Effector CD8-positive, alpha-beta T cell (primary cell): ENCODE measurements around the gene CHRM5.
"Not testable (repeated sequence)": the region's sequence is repeated elsewhere in the genome, so short reads cannot be mapped to it uniquely, and the experiment has no call there.

ENCODE experiments used
- DNase-seq: peaks from one replicate; lab custom pipeline; 2025; lab: John Stamatoyannopoulos, UW

Gene CHRM5

DNA sequence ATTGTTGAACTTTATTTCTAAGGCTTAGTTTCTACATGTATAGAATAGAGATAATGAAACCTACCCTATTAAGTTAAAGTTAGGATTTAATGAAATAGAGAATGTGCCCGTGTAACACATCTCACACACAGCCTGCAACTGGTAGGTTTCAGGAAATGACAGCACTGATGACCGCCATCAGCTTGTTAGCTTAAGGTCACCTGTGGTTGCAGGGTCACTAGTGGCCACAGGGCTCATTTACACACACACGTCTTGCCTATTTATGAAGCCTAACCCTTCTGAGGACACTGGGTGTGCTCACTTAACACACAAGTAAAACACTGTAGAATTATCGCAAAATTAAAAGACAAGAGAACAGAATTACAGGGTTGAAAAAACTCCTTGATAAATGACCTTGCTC, 20.1 kb downstream of the CHRM5 start:
- DNase-seq, result no peak

DNA sequence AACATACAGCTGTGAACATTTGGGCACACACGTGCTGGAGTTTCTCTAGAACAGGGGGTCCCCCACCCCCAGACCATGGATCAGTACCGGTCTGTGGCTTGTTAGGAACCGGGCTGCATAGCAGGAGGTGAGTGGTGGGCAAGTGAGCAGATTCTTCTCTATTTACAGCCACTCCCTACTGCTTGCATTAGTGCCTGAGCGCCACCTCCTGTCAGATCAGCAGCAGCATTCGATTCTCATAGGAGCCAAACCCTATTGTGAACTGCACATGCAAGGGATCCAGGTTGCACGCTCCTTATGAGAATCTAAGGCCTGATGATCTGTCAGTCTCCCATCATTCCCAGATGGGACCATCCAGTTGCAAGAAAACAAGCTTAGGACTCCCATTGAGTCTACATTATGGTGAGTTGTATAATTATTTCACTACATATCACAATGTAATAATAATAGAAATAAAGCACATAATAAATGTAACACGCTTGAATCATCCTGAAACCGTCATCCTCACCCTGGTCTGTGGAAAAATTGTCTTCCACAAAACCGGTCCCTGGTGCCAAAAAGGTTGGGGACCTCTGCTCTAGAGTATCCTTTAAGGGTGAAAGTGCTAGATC, 25.8 kb downstream of the CHRM5 start:
- DNase-seq, result no peak

DNA sequence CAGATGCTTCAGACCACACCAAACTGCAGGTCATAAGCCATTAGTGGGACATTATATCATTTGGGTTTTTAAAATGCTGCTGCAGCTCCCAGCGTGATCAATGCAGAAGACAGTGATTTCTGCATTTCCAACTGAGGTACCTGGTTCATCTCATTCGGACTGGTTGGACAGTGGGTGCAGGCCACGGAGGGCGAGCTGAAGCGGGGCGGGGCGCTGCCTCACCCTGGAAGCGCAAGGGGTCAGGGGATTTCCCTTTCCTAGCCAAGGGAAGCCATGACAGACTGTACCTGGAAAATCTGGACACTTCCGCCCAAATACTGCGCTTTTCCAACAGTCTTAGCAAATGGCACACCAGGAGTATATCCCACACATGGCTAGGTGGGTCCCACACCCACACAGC, 27.4 kb downstream of the CHRM5 start:
- not testable (repeated sequence) for DNase-seq

DNA sequence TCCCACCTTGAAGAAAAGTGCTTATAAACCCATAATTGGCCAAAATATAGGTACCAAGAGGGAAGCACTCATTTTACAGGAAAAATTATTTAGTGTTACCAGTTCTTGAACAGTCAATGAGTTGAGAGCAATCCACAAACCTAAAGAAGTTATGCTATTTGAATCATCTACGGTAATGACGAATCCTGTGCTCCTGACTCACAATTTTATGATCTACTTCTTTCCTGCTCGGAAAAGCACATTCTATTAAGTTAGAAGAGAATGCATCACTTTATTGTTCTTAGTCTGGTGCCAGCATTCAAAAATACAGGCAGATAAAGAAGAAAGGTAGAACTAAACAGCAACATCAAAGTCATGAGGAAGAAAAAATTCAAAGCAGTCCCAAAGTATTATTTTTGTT, 33.2 kb downstream of the CHRM5 start:
- DNase-seq, result no peak

DNA sequence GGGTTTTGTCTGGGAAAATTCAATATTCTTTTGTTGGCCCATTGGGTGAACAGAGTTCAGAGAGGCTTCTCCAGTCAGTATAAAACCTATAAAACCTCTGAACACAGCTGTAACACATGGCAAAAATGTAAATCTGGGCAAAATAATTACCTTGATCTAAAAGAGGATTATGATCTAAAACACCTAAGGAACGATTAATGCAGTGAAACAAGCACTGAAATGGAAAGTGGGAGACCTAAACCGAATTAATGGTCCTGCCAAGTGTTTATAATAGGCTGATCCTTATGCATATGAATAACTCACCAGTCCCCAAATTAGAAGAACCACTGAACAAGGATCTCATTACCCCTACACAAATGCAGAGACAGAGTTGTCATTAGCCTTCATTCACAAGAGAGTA, 38.1 kb downstream of the CHRM5 start:
- no peak for DNase-seq

DNA sequence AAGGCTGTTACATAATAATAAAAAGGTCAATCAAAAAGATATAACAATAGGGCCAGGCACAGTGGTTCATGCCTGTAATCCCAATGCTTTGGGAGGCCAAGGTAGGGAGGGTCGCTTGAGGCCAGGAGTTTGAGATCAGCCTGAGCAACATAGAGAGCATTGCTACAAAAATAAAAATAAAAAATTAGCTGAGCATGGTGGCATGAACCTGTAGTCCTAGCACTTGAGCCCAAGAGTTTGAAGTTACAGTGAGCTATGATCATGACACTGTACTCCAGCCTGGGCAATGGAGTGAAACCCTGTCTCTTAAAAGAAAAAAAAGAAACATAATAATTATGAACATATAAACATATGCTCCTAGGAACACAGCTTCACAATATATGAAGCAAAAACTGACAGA, 41.4 kb downstream of the CHRM5 start:
- DNase-seq, result no peak

DNA sequence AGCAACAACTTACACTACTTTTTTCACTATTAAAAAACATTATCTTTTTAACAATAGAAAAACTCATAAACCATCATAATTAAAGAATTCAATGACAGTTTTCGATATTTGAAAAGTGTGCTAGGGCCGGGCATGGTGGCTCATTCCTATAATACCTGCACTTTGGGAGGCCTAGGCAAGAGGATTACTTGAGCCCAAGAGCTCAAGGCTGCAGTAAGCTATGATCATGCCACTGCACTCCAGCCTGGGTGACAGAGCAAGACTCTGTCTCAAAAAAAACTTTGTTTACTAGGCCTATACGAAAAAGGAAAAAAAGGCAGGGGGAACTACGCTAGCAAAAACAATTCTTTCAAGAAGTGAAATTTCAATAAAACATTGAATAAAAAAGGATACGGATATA, 42.6 kb downstream of the CHRM5 start:
- no peak for DNase-seq

DNA sequence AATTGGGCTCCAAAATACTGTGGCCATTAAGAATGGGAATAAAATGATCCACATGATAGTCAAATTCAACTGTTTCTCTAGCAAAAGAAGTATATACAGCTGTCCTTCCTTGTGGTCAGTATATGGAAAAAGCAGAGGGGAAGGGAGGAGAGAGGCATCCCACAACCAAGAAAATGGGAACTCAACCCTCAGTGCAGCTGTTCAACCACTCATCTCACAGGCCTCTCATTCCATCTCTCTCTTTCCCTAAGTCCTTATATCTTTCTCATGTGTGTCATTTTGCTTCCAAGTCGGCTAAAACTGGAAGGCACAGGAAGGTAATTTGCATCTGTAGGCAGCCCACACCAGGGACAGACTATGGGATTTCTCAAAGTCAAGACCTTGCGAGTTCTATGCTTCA, 43.2 kb downstream of the CHRM5 start:
- DNase-seq, result no peak

DNA sequence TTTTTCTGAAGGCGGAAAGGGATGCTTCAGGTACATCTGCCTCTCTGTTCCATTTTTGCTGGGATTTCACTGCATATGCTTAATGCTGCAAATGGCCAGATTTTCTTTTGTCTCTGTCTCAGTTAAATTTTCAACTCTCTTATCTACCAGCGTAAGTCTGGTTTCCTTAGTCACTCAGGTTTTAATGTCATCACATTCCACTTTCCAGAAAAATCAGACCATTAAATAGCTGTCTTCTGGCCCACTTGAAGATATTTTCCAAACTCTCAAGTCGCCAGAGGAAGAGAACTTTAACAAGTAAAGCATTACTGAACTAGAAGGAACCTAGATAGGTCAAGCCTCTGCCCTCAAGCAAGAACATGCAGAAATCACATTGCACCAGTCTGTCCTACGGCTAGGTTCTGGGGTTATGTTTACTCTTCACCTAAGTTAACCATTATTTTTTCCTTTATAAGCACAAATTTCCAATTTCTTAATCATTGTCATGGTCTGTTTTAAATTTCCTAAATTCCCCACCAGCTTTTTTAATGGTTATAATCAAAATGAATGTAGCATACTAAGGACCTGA, 44.2 kb downstream of the CHRM5 start:
- DNase-seq, result no peak

DNA sequence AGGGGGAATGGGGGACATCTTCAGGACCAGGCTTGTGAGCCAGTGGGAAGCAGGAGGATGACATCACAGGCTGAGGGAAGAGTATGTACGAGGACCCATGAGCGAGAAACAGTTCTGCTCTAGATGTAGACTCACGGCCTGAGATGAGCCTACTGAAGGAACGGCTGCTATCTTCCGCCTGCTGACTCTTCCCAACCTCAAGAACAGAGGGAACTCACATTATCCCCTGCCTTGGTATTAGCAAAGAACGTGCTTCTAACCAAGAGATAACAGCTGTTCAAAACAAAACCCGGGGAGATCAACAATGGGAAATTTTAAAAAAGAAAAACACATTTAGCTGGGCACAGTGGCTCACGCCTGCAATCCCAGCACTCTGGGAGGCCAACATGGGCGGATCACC, 45.4 kb downstream of the CHRM5 start:
- DNase-seq, result no peak

DNA sequence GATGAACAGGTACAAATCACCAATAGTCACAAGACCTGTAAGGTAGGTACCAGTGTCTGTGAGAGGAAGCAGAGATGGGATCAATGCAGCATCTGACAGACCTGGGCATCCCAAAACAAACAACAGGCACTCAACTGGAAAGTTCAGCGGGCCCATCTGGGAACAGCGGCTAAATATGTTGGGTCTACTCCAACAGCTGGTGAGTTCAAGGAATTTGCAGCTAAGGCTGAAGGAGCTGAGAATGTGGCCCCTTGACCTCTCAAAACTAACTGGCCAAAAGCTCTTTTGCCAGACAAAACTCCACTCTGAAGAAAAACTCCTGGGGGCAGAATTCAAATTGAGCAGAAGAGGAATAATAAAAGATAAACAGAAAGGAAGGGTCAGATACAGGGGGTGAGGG, 46.3 kb downstream of the CHRM5 start:
- no peak for DNase-seq

DNA sequence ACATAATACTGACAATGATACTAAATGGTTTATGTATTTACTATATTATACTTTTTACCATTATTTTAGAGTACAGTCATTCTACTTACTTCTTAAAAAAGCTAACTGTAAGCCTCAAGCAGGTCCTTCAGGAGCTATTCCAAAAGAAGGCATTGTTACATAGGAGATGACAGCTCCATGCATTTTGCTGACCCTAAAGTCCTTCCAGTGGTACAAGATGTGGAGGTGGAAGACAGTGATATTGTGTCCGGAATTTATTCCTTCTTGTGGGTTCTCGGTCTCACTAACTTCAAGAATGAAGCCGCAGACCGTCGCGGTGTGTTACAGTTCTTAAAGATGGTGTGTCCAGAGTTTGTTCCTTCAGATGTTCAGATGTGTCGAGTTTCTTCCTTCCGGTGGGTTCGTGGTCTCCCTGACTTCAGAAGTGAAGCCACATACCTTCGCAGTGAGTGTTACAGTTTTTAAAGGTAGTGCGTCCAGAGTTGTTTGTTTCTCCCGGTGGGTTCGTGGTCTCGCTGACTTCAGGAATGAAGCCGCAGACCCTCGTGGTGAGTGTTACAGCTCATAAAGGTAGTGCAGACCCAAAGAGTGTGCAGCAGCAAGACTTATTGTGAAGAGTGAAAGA, 49.8 kb downstream of the CHRM5 start:
- no peak for DNase-seq

DNA sequence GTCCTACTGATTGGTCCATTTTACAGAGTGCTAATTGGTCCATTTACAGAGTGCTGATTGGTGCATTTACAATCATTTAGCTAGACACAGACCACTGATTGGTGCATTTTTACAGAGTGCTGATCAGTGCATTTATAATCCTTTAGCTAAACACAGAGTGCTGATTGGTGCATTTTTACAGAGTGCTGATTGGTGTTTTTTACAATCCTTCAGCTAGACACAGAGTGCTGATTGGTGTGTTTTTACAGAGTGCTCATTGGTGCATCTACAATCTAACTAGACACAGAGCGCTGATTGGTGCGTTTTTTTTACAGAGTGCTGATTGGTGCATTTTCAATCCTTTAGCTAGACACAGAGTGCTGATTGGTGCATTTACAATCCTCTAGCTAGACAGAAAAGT, 50.4 kb downstream of the CHRM5 start:
- DNase-seq, result not testable (repeated sequence)

DNA sequence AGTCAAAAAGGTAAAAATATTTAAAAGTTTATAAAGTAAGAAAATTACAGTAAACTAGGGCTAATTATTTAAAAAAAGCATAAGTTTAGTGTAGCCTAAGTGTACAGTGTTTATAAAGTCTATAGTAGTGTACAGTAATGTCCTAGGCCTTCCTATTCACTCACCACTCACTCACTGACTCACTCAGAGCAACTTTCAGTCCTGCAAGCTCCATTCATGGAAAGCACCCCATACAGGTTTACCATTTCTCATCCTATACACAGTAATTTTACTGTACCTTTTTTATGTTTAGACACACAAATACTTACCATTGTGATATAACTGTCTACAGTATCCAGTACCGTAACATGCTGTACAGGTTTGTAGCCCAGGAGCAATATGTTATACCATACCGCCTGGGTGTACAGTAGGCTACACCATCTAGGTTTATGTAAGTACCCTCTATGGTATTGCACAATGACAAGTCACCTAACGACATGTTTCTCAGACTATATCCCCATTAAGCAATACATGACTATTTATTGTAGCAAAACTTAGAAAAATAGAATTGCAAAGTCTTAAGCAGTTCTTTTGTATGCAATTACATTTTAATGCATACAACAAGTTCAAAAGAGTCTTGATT, 51.2 kb downstream of the CHRM5 start:
- DNase-seq, result no peak

DNA sequence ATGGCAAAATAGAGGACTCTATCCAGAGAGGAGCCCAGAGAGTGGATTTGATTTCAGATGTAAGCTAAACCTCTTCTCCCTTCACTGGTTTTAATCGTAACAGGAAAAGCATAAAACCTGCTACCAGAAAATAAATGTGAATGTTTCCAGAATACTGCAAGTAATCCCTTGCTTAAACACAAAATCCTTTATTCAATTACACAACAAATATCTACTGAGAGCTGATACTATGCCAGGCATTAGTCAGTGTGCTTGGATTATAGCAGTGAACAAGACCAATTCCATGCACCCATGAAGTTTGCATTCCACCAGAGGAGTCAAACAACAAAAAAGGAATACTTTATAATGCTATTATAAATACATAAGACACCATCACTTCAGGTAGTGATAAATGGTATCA, 55.6 kb downstream of the CHRM5 start:
- DNase-seq, result no peak

DNA sequence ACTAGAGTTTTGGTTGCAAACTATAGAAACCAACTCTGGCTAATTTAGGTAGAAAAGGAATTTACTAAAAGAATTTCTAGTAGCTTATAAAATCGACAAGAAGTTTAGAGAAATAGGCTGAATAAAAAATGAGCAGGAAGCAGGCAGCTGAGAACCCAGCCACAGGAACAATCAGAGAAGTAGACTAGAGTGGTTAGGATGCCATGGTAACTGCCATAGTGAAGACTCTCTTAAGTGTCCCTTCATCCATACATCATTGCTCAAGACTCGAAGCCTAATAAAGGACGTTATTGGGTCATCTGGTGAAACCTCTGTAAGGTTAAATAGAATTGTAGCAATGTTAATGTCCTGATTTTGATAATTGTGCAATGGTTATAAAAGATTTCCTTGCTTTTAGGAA, 57.0 kb downstream of the CHRM5 start:
- DNase-seq, result no peak

DNA sequence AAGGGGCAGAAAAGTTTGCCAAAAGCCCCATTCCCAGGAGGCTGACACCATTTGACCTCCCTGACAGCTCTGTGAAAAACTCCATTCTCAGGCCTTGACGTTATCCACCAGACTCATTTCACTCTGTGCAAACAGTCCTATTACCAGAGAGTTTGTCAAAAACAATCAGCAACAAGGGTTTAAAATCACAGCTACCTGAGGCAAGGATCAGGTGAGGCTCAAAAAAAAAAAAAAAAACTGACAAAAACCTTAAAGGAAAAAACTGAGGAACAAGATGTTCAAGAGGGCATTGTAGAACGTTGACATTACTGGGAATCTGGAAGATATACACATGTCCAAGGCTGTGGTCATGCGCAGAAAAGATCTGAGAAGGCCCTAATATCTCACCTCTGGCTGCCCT, 59.3 kb downstream of the CHRM5 start:
- DNase-seq, result no peak

DNA sequence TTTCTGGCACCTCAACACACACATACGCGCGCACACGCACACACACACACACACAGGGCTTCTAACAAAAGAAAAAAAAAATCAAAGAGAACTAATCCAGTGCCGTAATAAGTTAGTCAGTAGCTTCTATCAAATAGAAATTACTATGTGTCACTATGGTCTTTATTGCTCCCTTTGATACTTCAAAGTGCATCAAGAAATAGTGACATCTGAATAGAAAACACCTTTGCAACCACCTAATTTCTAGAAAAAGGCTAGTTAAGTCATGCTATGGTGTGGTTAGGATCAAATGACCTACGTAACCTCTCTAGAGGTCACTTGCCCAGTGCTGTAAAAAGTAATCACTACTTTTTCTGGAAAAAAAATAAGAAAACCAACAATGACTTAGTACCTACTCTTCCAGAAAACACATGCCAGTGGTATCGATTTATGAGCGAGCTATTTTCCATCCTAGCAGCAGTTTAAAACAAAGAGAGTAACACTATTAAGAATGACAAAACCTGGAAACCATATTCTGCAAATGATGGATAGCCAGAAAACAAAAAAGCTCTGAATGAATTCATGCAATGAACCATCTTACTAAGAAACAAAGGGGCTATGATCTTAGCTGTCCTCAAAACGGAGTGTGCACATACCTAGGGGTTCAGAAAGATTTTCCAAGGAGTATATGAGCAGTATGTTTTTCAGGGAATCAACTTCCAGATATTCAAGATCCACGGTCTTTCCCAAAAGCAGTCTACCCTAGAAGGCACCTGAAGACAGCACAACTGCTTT, 63.9 kb downstream of the CHRM5 start:
- no peak for DNase-seq

DNA sequence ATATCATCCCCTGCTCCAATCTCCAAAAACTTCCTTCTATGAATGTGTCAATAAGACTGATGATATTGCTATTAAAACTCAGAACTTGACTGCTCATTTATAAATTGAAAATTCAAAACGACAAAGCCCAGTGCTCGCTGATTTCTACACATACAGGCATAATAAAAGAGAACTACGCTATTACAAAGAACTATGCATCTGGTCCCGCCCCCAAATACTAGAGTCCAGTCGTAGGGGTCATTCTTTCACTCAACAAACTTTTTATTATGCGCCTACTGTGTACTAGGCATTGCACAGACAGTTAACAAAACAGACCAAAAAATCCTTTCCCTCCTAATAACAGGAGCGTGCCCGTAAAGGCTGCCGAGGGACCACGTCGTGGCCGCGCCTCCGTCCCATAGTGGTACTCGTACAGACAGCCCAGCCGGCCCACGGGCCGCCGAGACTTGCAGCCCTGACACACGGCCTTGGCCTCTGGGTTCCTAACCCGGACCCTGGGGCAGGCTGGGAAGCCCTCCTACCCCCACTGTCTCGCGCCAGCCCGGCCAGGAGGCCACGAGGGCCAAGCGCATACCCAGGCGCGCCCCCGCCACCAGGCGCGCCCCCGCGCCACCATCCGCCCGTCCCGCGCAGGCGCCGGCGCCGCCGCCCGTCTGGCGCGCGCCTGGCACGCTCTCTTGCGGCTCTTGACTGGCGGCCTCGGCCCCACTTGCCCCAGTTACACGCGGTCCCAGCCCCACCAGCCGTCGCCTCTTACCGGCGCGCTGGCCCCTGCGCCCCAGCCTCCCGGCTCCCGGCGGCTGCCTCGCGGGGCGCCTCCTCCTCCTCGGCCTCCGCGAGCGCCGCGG, 70.0 kb downstream of the CHRM5 start:
- DNase-seq, result peak; percentile 47

DNA sequence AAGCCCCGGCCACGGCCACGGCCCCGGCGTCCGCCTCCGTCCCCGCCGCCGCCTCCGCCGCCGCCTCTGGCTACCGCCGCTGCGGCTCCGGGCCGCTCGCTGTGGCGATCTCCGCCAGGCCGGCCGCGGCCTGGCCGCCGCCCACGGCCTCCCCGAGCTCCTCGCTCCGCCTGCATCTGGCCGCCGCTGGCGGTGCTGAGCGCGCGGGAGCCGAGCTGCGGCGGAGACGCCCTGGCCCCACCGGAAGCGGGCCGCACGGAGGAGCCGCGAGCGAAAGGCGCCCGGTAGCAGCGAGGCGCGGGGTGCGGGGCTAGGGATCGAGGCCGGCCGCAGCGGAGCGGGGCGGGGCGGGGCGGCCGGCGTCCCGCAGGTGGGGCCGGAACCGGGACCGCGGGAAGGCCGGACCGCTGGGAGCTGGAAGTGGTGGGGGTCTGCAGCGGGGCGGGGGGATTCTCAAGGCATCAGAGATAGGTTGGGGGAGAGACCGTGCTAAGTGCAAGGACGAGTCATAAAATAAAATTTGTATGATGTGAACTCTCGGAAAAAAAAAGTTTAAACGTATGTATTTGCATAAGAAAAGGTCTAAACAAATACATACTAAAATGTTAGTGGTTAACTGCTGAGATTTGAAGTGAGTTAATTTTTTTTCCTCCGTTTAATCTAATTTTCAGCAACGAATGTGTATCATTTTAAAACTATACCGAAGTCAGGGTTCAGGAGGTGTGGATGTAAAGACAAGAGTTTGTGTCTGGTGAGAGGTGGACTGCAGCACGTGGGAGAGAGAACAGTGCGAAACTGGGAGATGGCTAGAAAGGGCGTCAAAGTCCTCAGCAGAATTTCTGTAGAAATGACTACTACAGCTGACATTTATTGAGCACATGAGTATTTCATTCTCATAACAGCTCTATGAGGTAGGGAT, 70.8 kb downstream of the CHRM5 start, which contains the start of gene AVEN:
Gene AVEN (minus strand): TSS at position 334 of the 919 bp plus-strand sequence. CDS start 158 bp downstream, at position 176.
- peak; percentile 18 for DNase-seq

DNA sequence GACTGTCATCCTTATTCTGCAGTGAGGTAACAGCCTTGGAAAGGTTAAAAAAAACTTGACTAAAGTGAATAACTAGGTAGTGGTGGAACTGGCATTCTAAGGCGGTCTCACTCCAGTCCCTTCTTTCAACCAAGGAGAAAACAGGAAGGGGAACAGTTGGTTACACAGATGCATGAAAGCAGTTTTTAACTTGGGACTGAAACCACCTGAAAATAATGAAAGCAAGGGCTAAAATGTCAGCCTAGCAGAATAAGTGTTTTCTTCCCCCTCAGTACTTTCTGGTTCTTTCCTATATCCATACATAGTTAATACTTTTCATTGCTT, 71.5 kb downstream of the CHRM5 start:
- no peak for DNase-seq
